ENCODE measurements around the gene MBOAT2. TPM values are rescaled to one million over a fixed set of nuclear protein-coding genes. Genes with fewer than 3 reads are reported as not detected.
A peak's percentile ranks its signal among the peaks of the same experiment; 100 is the strongest.

Gene MBOAT2
- total RNA-seq, 6 donors from 2014 or later = 18.8 to 39.2 (median 24.1) TPM

GRCh38 chr2:9018109-9018508 lies 14.6 kb upstream of the MBOAT2 start:
- ATAC-seq (ENCODE audit: low FRiP score in 2 of 2) (no peak), DNase-seq (no peak)
- TF ChIP-seq, protein P1, sequence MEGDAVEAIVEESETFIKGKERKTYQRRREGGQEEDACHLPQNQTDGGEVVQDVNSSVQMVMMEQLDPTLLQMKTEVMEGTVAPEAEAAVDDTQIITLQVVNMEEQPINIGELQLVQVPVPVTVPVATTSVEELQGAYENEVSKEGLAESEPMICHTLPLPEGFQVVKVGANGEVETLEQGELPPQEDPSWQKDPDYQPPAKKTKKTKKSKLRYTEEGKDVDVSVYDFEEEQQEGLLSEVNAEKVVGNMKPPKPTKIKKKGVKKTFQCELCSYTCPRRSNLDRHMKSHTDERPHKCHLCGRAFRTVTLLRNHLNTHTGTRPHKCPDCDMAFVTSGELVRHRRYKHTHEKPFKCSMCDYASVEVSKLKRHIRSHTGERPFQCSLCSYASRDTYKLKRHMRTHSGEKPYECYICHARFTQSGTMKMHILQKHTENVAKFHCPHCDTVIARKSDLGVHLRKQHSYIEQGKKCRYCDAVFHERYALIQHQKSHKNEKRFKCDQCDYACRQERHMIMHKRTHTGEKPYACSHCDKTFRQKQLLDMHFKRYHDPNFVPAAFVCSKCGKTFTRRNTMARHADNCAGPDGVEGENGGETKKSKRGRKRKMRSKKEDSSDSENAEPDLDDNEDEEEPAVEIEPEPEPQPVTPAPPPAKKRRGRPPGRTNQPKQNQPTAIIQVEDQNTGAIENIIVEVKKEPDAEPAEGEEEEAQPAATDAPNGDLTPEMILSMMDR (IDR thresholded peaks at IDR 0.05) = no peak
- TF ChIP-seq EP300 (IDR thresholded peaks at IDR 0.05) = no peak
- no peak for TF ChIP-seq POLR2AphosphoS5 (IDR thresholded peaks at IDR 0.05)
- no peak for TF ChIP-seq POLR2A (IDR thresholded peaks at IDR 0.05)

DNA sequence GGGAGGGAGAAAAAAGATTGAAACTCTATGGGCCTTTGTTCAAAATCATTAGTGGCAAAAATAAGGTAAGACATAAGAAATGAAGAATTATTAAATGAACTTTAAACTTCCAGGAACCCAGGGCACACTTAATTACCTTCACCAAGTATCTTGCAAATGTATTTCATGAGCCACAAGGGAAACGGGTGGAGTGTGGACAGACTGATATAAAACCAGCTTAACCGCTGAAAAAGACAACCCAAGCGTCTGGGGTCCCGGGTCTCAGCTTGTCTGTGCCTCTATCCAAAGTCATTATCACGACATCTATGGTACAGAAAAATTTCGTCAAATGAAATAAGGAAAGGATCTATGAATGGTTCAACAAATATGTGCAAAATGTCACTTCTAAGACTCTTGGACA lies 13.9 kb upstream of the MBOAT2 start:
- H3K36me3 ChIP-seq = no peaks in the 10 kb centered on the region
- no peak for TF ChIP-seq POLR2A (IDR thresholded peaks at IDR 0.05)
- TF ChIP-seq, protein P1 (IDR thresholded peaks at IDR 0.05) = no peak
- TF ChIP-seq POLR2AphosphoS5 (IDR thresholded peaks at IDR 0.05) = no peak
- TF ChIP-seq EP300 (IDR thresholded peaks at IDR 0.05) = no peak
- H3K4me3 ChIP-seq = no peak overlapping the region
- no peaks in the 10 kb centered on the region for H3K4me1 ChIP-seq
- no peak for ATAC-seq (ENCODE audit: low FRiP score in 2 of 2)
- H3K27me3 ChIP-seq = no peaks in the 10 kb centered on the region
- no peaks in the 10 kb centered on the region for H3K9me3 ChIP-seq
- no peak overlapping the region for H3K27ac ChIP-seq
- WGBS, 2 donors = 84 to 94% methylated on average over 6 of the region's 6 CpGs
- no peak for DNase-seq

More at GRCh38 chr2:9018109-9018508, 14.6 kb upstream of the MBOAT2 start:
- peak overlapping the region in 2 of 4 donors; percentile 18 to 62 for H3K27ac ChIP-seq
- no peaks in the 10 kb centered on the region for H3K36me3 ChIP-seq
- H3K4me1 ChIP-seq = no peaks in the 10 kb centered on the region
- 56 to 57% methylated on average over 3 of the region's 3 CpGs for WGBS, 2 donors
- H3K9me3 ChIP-seq = no peaks in the 10 kb centered on the region
- peak overlapping the region in 2 of 4 donors; percentile 5 to 6 for H3K4me3 ChIP-seq
- no peaks in the 10 kb centered on the region for H3K27me3 ChIP-seq

- 91 to 92% methylated on average over 3 of the region's 3 CpGs for WGBS, 2 donors
- TF ChIP-seq EP300 (IDR thresholded peaks at IDR 0.05) (no peak), POLR2A (IDR thresholded peaks at IDR 0.05) (no peak), POLR2AphosphoS5 (IDR thresholded peaks at IDR 0.05) (no peak)
- TF ChIP-seq, protein P1 (IDR thresholded peaks at IDR 0.05) = no peak
These were observed 12.5 kb upstream of the MBOAT2 start for GRCh38 chr2:9015998-9016397.

DNA sequence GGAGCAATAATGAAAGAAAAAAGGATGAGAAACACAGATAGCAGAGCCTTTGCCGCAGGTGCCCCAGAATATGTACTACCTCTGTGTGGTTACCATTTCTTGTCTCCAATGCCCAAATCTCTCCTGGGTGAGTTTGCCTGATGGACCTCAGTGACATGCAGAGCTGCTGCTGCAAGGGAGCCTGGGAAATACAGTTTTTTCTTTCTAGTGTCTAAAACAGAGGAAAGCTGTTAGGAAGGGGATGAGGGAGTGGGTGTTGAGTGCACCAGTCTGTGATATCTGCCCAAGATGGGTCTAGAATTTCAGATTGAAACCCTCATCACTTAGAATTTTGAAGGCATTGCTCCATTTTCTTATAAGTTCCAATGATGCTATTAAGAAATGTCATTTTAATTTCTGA lies 9.9 kb upstream of the MBOAT2 start:
- WGBS, 2 donors = 93 to 100% methylated on average over 1 of the region's 1 CpG
- Histone ChIP-seq H3K27ac (no peak overlapping the region), H3K36me3 (no peaks in the 10 kb centered on the region), H3K27me3 (no peaks in the 10 kb centered on the region), H3K4me1 (no peaks in the 10 kb centered on the region), H3K9me3 (no peaks in the 10 kb centered on the region), H3K4me3 (no peak overlapping the region)
- ATAC-seq (ENCODE audit: low FRiP score in 2 of 2) (no peak), DNase-seq (no peak)
- no peak for TF ChIP-seq EP300 (IDR thresholded peaks at IDR 0.05)
- TF ChIP-seq POLR2AphosphoS5 (IDR thresholded peaks at IDR 0.05) = no peak
- TF ChIP-seq, protein P1 (IDR thresholded peaks at IDR 0.05) = no peak
- no peak for TF ChIP-seq POLR2A (IDR thresholded peaks at IDR 0.05)

More at GRCh38 chr2:9015998-9016397, 12.5 kb upstream of the MBOAT2 start:
- H3K27ac ChIP-seq = no peak overlapping the region
- H3K27me3 ChIP-seq = no peaks in the 10 kb centered on the region
- no peaks in the 10 kb centered on the region for H3K36me3 ChIP-seq
- no peak for ATAC-seq (ENCODE audit: low FRiP score in 2 of 2)
- no peaks in the 10 kb centered on the region for H3K4me1 ChIP-seq
- no peak for DNase-seq
- H3K4me3 ChIP-seq = no peak overlapping the region
- no peaks in the 10 kb centered on the region for H3K9me3 ChIP-seq

DNA sequence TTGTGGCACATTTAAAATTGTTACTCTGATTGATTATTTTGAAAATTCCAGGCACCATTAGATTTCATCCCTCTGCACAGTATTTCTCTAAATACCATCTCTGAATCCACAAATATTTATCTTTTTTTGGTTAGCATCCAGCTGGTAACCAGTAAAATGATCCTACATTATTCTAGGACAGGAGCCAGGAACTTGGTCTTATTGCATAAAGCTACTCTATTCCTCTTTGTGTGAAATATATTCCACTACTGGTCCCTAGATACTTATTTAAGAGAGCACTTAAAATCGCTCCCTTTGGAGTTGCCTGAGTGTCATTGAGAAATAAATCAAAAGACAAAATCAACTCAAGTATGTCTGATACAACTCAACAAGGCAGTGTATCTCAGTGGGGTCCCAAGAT lies 7.4 kb upstream of the MBOAT2 start:
- H3K4me3 ChIP-seq = no peak overlapping the region
- H3K27me3 ChIP-seq = no peaks in the 10 kb centered on the region
- 58 to 62% methylated on average over 1 of the region's 1 CpG for WGBS, 2 donors
- no peaks in the 10 kb centered on the region for H3K9me3 ChIP-seq
- no peak for ATAC-seq (ENCODE audit: low FRiP score in 2 of 2)
- H3K4me1 ChIP-seq = no peaks in the 10 kb centered on the region
- H3K27ac ChIP-seq = no peak overlapping the region
- TF ChIP-seq POLR2A (IDR thresholded peaks at IDR 0.05) (no peak), POLR2AphosphoS5 (IDR thresholded peaks at IDR 0.05) (no peak), EP300 (IDR thresholded peaks at IDR 0.05) (no peak)
- TF ChIP-seq, protein P1 (IDR thresholded peaks at IDR 0.05) = no peak
- no peak for DNase-seq
- H3K36me3 ChIP-seq = no peaks in the 10 kb centered on the region
